Right kidney (tissue), 9 donors: Measurements from ENCODE around the gene MCC.
A peak's percentile ranks its signal among the peaks of the same experiment; 100 is the strongest.

ENCODE experiments used
- DNase-seq: peaks from one replicate; pipeline ENCODE4 v3.0.0-alpha.2; 2016
- long read RNA-seq, 8 donors: transcript quantifications; one replicate each; lab custom pipeline, GENCODE V29; 2026

MCC gene
- long read RNA-seq, donor 1, result 0 reads
- long read RNA-seq, donor 2, partial matches to known transcripts, result 0 of 1 reads
- long read RNA-seq, donor 2, other reads (novel, unspliced or antisense), result 0 of 1 reads
- long read RNA-seq, donor 3, full-length matches to known transcripts, result 4 of 4 reads
- long read RNA-seq, donor 3, partial matches to known transcripts, result 0 of 4 reads
- long read RNA-seq, donor 3, other reads (novel, unspliced or antisense), result 0 of 4 reads
- long read RNA-seq, donor 4, partial matches to known transcripts, result 0 of 1 reads
- long read RNA-seq, donor 4, other reads (novel, unspliced or antisense), result 0 of 1 reads
- long read RNA-seq, donor 5, partial matches to known transcripts, result 0 of 1 reads
- long read RNA-seq, donor 5, other reads (novel, unspliced or antisense), result 0 of 1 reads
- long read RNA-seq, donor 6, full-length matches to known transcripts, result 1 of 1 reads
- long read RNA-seq, donor 6, partial matches to known transcripts, result 0 of 1 reads
- long read RNA-seq, donor 6, other reads (novel, unspliced or antisense), result 0 of 1 reads
- long read RNA-seq, donor 7, full-length matches to known transcripts, result 3 of 3 reads
- long read RNA-seq, donor 7, partial matches to known transcripts, result 0 of 3 reads
- long read RNA-seq, donor 7, other reads (novel, unspliced or antisense), result 0 of 3 reads
- long read RNA-seq, donor 8, full-length matches to known transcripts, result 1 of 1 reads
- long read RNA-seq, donor 8, partial matches to known transcripts, result 0 of 1 reads
- long read RNA-seq, donor 8, other reads (novel, unspliced or antisense), result 0 of 1 reads

- DNase-seq, result peak; percentile 93
These were observed at the start of gene MCC for GRCh38 chr5:113487781-113488644. MCC (minus strand) TSS chr5:113488453.

GRCh38 chr5:113531481-113532159 lies 43.4 kb upstream of the MCC start:
- no peak for DNase-seq

- DNase-seq, result no peak
These were observed 39.5 kb upstream of the MCC start for GRCh38 chr5:113527746-113528145.

- no peak for DNase-seq
These were observed 38.2 kb upstream of the MCC start for GRCh38 chr5:113526421-113526820.

- no peak for DNase-seq
These were observed 36.7 kb upstream of the MCC start for GRCh38 chr5:113524927-113525326.

- DNase-seq, result no peak
These were observed 34.9 kb upstream of the MCC start for GRCh38 chr5:113523168-113523567.

GRCh38 chr5:113520899-113521298 lies 32.6 kb upstream of the MCC start:
- DNase-seq, result no peak

- DNase-seq, result no peak
These were observed 32.2 kb upstream of the MCC start for GRCh38 chr5:113520429-113520828.

GRCh38 chr5:113519412-113519811 lies 31.2 kb upstream of the MCC start:
- no peak for DNase-seq

GRCh38 chr5:113518884-113519283 lies 30.6 kb upstream of the MCC start:
- DNase-seq, result no peak

GRCh38 chr5:113514289-113514635 lies 26.0 kb upstream of the MCC start:
- no peak for DNase-seq

- DNase-seq, result peak; percentile 96
These were observed 25.4 kb upstream of the MCC start, which contains the start of gene YTHDC2 for GRCh38 chr5:113513384-113514288. YTHDC2 (plus strand) TSS chr5:113513694; CDS start chr5:113513896, 202 bp downstream.

- no peak for DNase-seq
These were observed 24.1 kb upstream of the MCC start for GRCh38 chr5:113512341-113512740.

GRCh38 chr5:113510836-113511451 lies 22.7 kb upstream of the MCC start:
- DNase-seq, result no peak

- no peak for DNase-seq
These were observed 20.5 kb upstream of the MCC start for GRCh38 chr5:113508756-113509155.

GRCh38 chr5:113507601-113508000 lies 19.3 kb upstream of the MCC start:
- DNase-seq, result no peak

GRCh38 chr5:113505181-113505580 lies 16.9 kb upstream of the MCC start:
- no peak for DNase-seq

GRCh38 chr5:113503146-113503545 lies 14.9 kb upstream of the MCC start:
- no peak for DNase-seq

GRCh38 chr5:113502073-113502472 lies 13.8 kb upstream of the MCC start:
- no peak for DNase-seq

- DNase-seq, result no peak
These were observed 7.2 kb upstream of the MCC start for GRCh38 chr5:113495422-113495841.
